Peyer's patch (tissue), 4 donors: Measurements from ENCODE around the gene SLC1A1. TPM values are rescaled to one million over a fixed set of nuclear protein-coding genes. Genes with fewer than 3 reads are reported as not detected.

Experiments
- DNase-seq, 3 donors: peaks; one replicate each; pipeline ENCODE4 v3.0.0-alpha.2; 2017 to 2019
- H3K27ac ChIP-seq, 4 donors: fragments of 200-600 bp; sonication (generic); one replicate each; pipeline ENCODE4 v1.5.1; 2016 to 2019
- H3K27me3 ChIP-seq, 2 donors: fragments of 200-600 bp; sonication (generic); one replicate each; pipeline ENCODE4 v1.5.1; 2019
- H3K36me3 ChIP-seq, 3 donors: fragments of 200-600 bp; sonication (generic); one replicate each; pipeline ENCODE4 v1.5.1; 2016 to 2019
- H3K4me1 ChIP-seq, 4 donors: fragments of 200-600 bp; sonication (generic); one replicate each; pipeline ENCODE4 v1.5.1; 2016 to 2019
- H3K4me3 ChIP-seq, 4 donors: fragments of 200-600 bp; sonication (generic); 1 replicate in 3 of 4; 2 replicates in 1 of 4; pipeline ENCODE4 v1.5.1; 2016 to 2019; ENCODE audit warnings: mild to moderate bottlenecking in 1 of 4
- H3K9me3 ChIP-seq, 4 donors: fragments of 200-600 bp; sonication (generic); one replicate each; pipeline ENCODE4 v1.5.1; 2016 to 2019; ENCODE audit warnings: mild to moderate bottlenecking in 1 of 4
- POLR2A ChIP-seq, 2 donors: fragments of 450-650 bp; IDR thresholded peaks; one replicate each; pipeline ENCODE4 v1.5.1; 2017; ENCODE audit warnings: antibody characterized with exemption in 2 of 2, mild to moderate bottlenecking in 2 of 2, moderate library complexity in 2 of 2
- total RNA-seq, 4 donors: library from RNA; depleted of rRNA; stranded (reverse); fragments of >200 nt; gene quantifications; one replicate each; pipeline ENCODE4 v1.1.0, GENCODE V29; 2016
- TF ChIP-seq, protein P1 (sequence below), 6 experiments: fragments of 450-650 bp in 4 of 6; fragments of 200-600 bp in 2 of 6; sonication (generic) in 1 of 6; IDR thresholded peaks; one replicate each; pipeline ENCODE4 v1.5.1; 2017 to 2019; ENCODE audit warnings: antibody characterized with exemption in 6 of 6, mild to moderate bottlenecking in 3 of 6, moderate library complexity in 1 of 6

The SLC1A1 gene
- total RNA-seq, 4 donors from 2014 or later, result 5.0 to 357 (median 145) TPM

DNA sequence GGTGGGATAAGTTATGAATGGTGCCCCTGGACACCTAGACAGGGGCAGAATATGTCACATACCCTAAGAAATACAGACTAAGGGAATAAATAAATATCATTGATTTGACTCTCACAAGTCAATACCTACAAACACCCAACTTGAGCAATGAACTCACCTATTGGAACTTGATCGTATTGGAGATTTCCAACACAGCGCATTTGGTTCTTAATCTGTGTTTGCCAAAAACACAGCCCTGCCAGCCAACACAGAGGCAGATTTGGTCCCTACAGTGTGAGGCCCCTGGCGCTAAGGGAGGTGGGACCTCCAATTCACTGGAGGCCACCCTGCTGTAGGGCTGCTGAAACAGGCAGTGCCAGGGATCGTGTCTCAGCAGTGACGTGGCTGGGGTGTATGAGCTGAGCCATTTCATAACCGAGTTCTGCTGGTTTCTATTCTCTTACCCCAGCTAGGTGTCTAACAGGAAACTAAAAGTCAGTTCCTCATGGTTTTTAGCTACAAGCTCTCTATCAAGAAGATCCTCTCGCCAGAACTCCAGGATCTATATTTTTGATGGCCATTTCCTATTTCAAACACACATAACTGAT is 84.5 kb downstream of the SLC1A1 start:
- DNase-seq, result no peak
- Histone ChIP-seq H3K36me3 (peaks cover 0 to 37% (median 0%) of the 10 kb centered on the region in 3 donors), H3K27ac (no peak overlapping the region), H3K4me3 (no peak overlapping the region), H3K27me3 (no peaks in the 10 kb centered on the region), H3K4me1 (no peaks in the 10 kb centered on the region), H3K9me3 (no peaks in the 10 kb centered on the region)
- no peak for TF ChIP-seq POLR2A (IDR thresholded peaks at IDR 0.05)
- TF ChIP-seq, protein P1, sequence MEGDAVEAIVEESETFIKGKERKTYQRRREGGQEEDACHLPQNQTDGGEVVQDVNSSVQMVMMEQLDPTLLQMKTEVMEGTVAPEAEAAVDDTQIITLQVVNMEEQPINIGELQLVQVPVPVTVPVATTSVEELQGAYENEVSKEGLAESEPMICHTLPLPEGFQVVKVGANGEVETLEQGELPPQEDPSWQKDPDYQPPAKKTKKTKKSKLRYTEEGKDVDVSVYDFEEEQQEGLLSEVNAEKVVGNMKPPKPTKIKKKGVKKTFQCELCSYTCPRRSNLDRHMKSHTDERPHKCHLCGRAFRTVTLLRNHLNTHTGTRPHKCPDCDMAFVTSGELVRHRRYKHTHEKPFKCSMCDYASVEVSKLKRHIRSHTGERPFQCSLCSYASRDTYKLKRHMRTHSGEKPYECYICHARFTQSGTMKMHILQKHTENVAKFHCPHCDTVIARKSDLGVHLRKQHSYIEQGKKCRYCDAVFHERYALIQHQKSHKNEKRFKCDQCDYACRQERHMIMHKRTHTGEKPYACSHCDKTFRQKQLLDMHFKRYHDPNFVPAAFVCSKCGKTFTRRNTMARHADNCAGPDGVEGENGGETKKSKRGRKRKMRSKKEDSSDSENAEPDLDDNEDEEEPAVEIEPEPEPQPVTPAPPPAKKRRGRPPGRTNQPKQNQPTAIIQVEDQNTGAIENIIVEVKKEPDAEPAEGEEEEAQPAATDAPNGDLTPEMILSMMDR (IDR thresholded peaks at IDR 0.05), result no peak

GRCh38 chr9:4575997-4576396 is 85.7 kb downstream of the SLC1A1 start:
- Histone ChIP-seq H3K4me3 (no peak overlapping the region), H3K4me1 (no peaks in the 10 kb centered on the region), H3K27ac (no peak overlapping the region), H3K9me3 (no peaks in the 10 kb centered on the region), H3K27me3 (no peaks in the 10 kb centered on the region), H3K36me3 (peaks cover 0 to 39% (median 0%) of the 10 kb centered on the region in 3 donors)
- no peak for TF ChIP-seq POLR2A (IDR thresholded peaks at IDR 0.05)
- TF ChIP-seq, protein P1 (IDR thresholded peaks at IDR 0.05), result no peak
- DNase-seq, result no peak

GRCh38 chr9:4576448-4576847 is 86.2 kb downstream of the SLC1A1 start:
- TF ChIP-seq POLR2A (IDR thresholded peaks at IDR 0.05), result no peak
- TF ChIP-seq, protein P1 (IDR thresholded peaks at IDR 0.05), result no peak
- no peak for DNase-seq

DNA sequence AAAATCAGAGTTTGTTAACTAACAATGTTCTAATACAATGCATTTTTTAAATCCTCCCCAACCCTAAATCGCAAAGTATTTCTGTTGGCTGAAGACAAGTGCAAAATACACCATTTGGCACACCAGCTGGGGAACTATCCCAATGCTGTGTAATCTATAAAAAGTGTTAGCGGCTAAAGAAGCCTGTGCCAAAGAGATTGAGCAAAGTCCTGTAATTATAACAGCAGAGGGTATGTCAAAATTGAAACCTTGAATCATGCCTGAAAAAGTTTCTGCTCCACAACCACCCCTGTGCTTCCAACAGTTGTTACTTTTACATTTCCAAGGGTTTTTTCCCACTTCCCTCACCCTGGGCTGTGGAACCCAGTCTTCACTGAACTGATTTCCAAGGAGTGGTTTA is 88.7 kb downstream of the SLC1A1 start:
- no peak overlapping the region for H3K27ac ChIP-seq
- H3K36me3 ChIP-seq, result peaks cover 0 to 36% (median 0%) of the 10 kb centered on the region in 3 donors
- no peak for DNase-seq
- no peaks in the 10 kb centered on the region for H3K27me3 ChIP-seq
- H3K4me1 ChIP-seq, result no peaks in the 10 kb centered on the region
- no peaks in the 10 kb centered on the region for H3K9me3 ChIP-seq
- TF ChIP-seq, protein P1 (IDR thresholded peaks at IDR 0.05), result no peak
- no peak for TF ChIP-seq POLR2A (IDR thresholded peaks at IDR 0.05)
- H3K4me3 ChIP-seq, result no peak overlapping the region

More at GRCh38 chr9:4576448-4576847, 86.2 kb downstream of the SLC1A1 start:
- Histone ChIP-seq H3K27ac (no peak overlapping the region), H3K4me3 (no peak overlapping the region), H3K4me1 (no peaks in the 10 kb centered on the region), H3K36me3 (peaks cover 0 to 40% (median 0%) of the 10 kb centered on the region in 3 donors), H3K9me3 (no peaks in the 10 kb centered on the region), H3K27me3 (no peaks in the 10 kb centered on the region)

- H3K4me3 ChIP-seq, result no peak overlapping the region
- H3K4me1 ChIP-seq, result no peaks in the 10 kb centered on the region
- H3K27ac ChIP-seq, result no peak overlapping the region
- no peaks in the 10 kb centered on the region for H3K27me3 ChIP-seq
- DNase-seq, result no peak
- TF ChIP-seq, protein P1 (IDR thresholded peaks at IDR 0.05), result no peak
- no peak for TF ChIP-seq POLR2A (IDR thresholded peaks at IDR 0.05)
- peaks cover 0 to 26% (median 0%) of the 10 kb centered on the region in 3 donors for H3K36me3 ChIP-seq
- no peaks in the 10 kb centered on the region for H3K9me3 ChIP-seq
These were observed 90.9 kb downstream of the SLC1A1 start for GRCh38 chr9:4581035-4581760.
